GM18502 (cell line): Measurements from ENCODE around the gene THNSL1.

Source experiments
- ATAC-seq: cut with Tn5 transposase; IDR thresholded peaks from one replicate; pipeline ENCODE4 v1.9.1; 2021; ENCODE audit warnings: mild to moderate bottlenecking; ENCODE audit not compliant: unreplicated experiment, poor library complexity

The THNSL1 gene

GRCh38 chr10:25049966-25050365, 33.6 kb downstream of the THNSL1 start:
- no peak for ATAC-seq

GRCh38 chr10:25050402-25050801, 34.0 kb downstream of the THNSL1 start:
- no peak for ATAC-seq

- ATAC-seq: no peak
Measured at GRCh38 chr10:25052012-25052411, 35.6 kb downstream of the THNSL1 start.

GRCh38 chr10:25056726-25057125, 40.3 kb downstream of the THNSL1 start:
- no peak for ATAC-seq

GRCh38 chr10:25057886-25058285, 41.5 kb downstream of the THNSL1 start:
- ATAC-seq: no peak

GRCh38 chr10:25059990-25060389, 43.6 kb downstream of the THNSL1 start:
- ATAC-seq: no peak

GRCh38 chr10:25061125-25061524, 44.7 kb downstream of the THNSL1 start:
- no peak for ATAC-seq

- no peak for ATAC-seq
Measured at GRCh38 chr10:25061711-25062449, 45.5 kb downstream of the THNSL1 start.

- ATAC-seq: no peak
Measured at GRCh38 chr10:25063157-25063556, 46.7 kb downstream of the THNSL1 start.

- ATAC-seq: no peak
Measured at GRCh38 chr10:25063644-25064043, 47.2 kb downstream of the THNSL1 start.

- ATAC-seq: no peak
Measured at GRCh38 chr10:25064401-25064800, 48.0 kb downstream of the THNSL1 start.

- no peak for ATAC-seq
Measured at GRCh38 chr10:25065761-25066476, 49.5 kb downstream of the THNSL1 start.

GRCh38 chr10:25068152-25069058, 52.0 kb downstream of the THNSL1 start:
- no peak for ATAC-seq

GRCh38 chr10:25071227-25071626, 54.8 kb downstream of the THNSL1 start:
- ATAC-seq: no peak

- no peak for ATAC-seq
Measured at GRCh38 chr10:25072786-25073185, 56.4 kb downstream of the THNSL1 start.

- ATAC-seq: no peak
Measured at GRCh38 chr10:25075825-25076224, 59.4 kb downstream of the THNSL1 start.
